Smooth muscle cell (in vitro differentiated cells): ENCODE results near the gene INO80. TPM values are rescaled to one million over a fixed set of nuclear protein-coding genes. Genes with fewer than 3 reads are reported as not detected.

Experiments
- DNase-seq: peaks from one replicate; lab custom pipeline; 2025; ENCODE audit not compliant: unreplicated experiment; lab: John Stamatoyannopoulos, UW
- H2AFZ ChIP-seq: fragments of 200-600 bp; sonication (generic); 2 replicates; pipeline ENCODE4 v1.6.0; 2016; ENCODE audit warnings: antibody characterized with exemption, low read depth, mild to moderate bottlenecking
- H3F3A ChIP-seq: fragments of 200-600 bp; sonication (generic); 2 replicates; pipeline ENCODE4 v1.6.0; 2017; ENCODE audit warnings: antibody characterized with exemption, low read depth
- H3K27ac ChIP-seq: fragments of 200-600 bp; sonication (generic); 2 replicates; pipeline ENCODE4 v1.5.1; 2016; ENCODE audit warnings: low read depth, mild to moderate bottlenecking
- H3K27me3 ChIP-seq: fragments of 200-600 bp; sonication (generic); 2 replicates; pipeline ENCODE4 v1.6.1; 2016; ENCODE audit warnings: low read depth, mild to moderate bottlenecking
- H3K36me3 ChIP-seq: fragments of 200-600 bp; sonication (generic); 2 replicates; pipeline ENCODE4 v1.5.1; 2016; ENCODE audit warnings: low read depth
- H3K4me1 ChIP-seq: fragments of 200-600 bp; sonication (generic); 2 replicates; pipeline ENCODE4 v1.5.1; 2016; ENCODE audit warnings: low read depth
- H3K4me2 ChIP-seq: fragments of 200-600 bp; sonication (generic); 2 replicates; pipeline ENCODE4 v1.6.0; 2016; ENCODE audit warnings: mild to moderate bottlenecking
- H3K4me3 ChIP-seq: fragments of 200-600 bp; sonication (generic); 2 replicates; pipeline ENCODE4 v1.5.1; 2016; ENCODE audit warnings: mild to moderate bottlenecking
- H3K79me2 ChIP-seq: fragments of 200-600 bp; sonication (generic); 2 replicates; pipeline ENCODE4 v1.6.0; 2016; ENCODE audit warnings: low read depth, mild to moderate bottlenecking
- H3K9ac ChIP-seq: fragments of 200-600 bp; sonication (generic); 2 replicates; pipeline ENCODE4 v1.6.0; 2016; ENCODE audit warnings: low read depth
- H3K9me3 ChIP-seq: fragments of 200-600 bp; sonication (generic); replicated peaks from 2 replicates; pipeline ENCODE4 v1.5.1; 2016; ENCODE audit warnings: low read depth
- H4K20me1 ChIP-seq: fragments of 200-600 bp; sonication (generic); 2 replicates; pipeline ENCODE4 v1.6.0; 2016; ENCODE audit warnings: low read depth
- CTCF ChIP-seq: fragments of 200-600 bp; sonication (generic); IDR thresholded peaks from 2 replicates; pipeline ENCODE4 v1.5.1; 2017; ENCODE audit warnings: borderline replicate concordance, mild to moderate bottlenecking, antibody characterized with exemption; ENCODE audit not compliant: insufficient read depth, poor library complexity, severe bottlenecking
- WGBS: methylation state at CpG from one replicate; pipeline ENCODE4 v1.1.7; 2016; ENCODE audit warnings: low lambda C conversion rate; 5-methylcytosine and 5-hydroxymethylcytosine counted together
- polyA plus RNA-seq: library from polyadenylated mRNA; unstranded; fragments of >200 nt; fragmentation: Nextera tagmentation; extraction: Ambion mirVana; gene quantifications from 2 replicates; pipeline ENCODE4 v1.2.1, GENCODE V29; 2016
- total RNA-seq: library from RNA; depleted of rRNA; stranded (reverse); fragments of >200 nt; gene quantifications from 2 replicates; pipeline ENCODE4 v1.2.3, GENCODE V29; 2014

Gene INO80
- total and polyA plus RNA-seq, 2 experiments from 2014 or later, result 4.4 to 8.3 TPM

DNA sequence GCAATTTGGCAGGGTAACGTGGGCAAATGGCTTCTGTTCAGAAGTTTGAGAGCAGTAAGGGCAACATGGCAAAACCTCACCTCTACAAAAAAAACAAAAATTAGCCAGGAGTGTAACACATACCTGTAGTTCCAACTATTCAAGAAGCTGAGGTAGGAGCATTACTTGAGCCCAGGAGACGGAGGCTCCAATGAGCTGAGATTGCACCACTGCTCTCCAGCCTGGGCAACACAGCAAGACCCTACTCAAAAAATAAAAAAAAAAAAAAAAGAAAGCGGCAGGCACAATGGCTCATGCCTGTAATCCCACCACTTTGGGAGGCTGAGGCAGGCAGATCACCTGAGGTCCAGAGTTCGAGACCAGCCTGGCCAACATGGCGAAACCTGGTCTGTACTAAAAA, 5.9 kb upstream of the INO80 start:
- no peaks in the 10 kb centered on the region for H3F3A ChIP-seq
- no peak overlapping the region for H3K9ac ChIP-seq
- no peaks in the 10 kb centered on the region for H3K27me3 ChIP-seq
- no peak overlapping the region for H3K4me3 ChIP-seq
- H3K27ac ChIP-seq, result no peak overlapping the region
- no peak overlapping the region for H2AFZ ChIP-seq
- no peaks in the 10 kb centered on the region for H4K20me1 ChIP-seq
- H3K4me2 ChIP-seq, result no peak overlapping the region
- WGBS, result 96% methylated on average over 5 of the region's 5 CpGs
- TF ChIP-seq CTCF, result no peak
- DNase-seq, result no peak
- H3K9me3 ChIP-seq, result no peaks in the 10 kb centered on the region
- peaks cover 1% of the 10 kb centered on the region for H3K4me1 ChIP-seq
- H3K36me3 ChIP-seq, result no peaks in the 10 kb centered on the region
- H3K79me2 ChIP-seq, result no peaks in the 10 kb centered on the region

DNA sequence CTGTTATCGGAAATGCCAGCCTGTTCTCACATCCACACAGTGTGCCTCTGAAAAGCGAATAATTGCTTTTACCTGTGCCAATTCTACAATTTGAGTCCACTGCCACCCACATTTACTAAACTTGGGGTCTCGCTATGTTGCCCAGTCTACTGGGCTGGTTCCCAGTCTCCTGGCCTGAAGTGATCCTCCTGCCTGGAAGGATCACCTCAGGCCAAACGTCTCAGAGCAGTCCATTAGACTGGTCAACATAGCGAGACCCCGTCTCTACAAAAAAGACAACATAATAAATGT, 827 bp upstream of the INO80 start:
- H2AFZ ChIP-seq, result peak overlapping the region; percentile 95
- peak overlapping the region; percentile 99 for H3K27ac ChIP-seq
- peaks cover 15% of the 10 kb centered on the region for H4K20me1 ChIP-seq
- no peaks in the 10 kb centered on the region for H3K36me3 ChIP-seq
- H3K4me3 ChIP-seq, result peak overlapping the region; percentile 94
- peaks cover 7% of the 10 kb centered on the region for H3K4me1 ChIP-seq
- peak overlapping the region; percentile 100 for H3K9ac ChIP-seq
- peak overlapping the region; percentile 94 for H3K4me2 ChIP-seq
- H3F3A ChIP-seq, result no peaks in the 10 kb centered on the region
- peaks cover 40% of the 10 kb centered on the region for H3K79me2 ChIP-seq
- TF ChIP-seq CTCF, result no peak
- WGBS, result 87% methylated on average over 6 of the region's 6 CpGs
- no peaks in the 10 kb centered on the region for H3K27me3 ChIP-seq
- no peak for DNase-seq
- no peaks in the 10 kb centered on the region for H3K9me3 ChIP-seq

DNA sequence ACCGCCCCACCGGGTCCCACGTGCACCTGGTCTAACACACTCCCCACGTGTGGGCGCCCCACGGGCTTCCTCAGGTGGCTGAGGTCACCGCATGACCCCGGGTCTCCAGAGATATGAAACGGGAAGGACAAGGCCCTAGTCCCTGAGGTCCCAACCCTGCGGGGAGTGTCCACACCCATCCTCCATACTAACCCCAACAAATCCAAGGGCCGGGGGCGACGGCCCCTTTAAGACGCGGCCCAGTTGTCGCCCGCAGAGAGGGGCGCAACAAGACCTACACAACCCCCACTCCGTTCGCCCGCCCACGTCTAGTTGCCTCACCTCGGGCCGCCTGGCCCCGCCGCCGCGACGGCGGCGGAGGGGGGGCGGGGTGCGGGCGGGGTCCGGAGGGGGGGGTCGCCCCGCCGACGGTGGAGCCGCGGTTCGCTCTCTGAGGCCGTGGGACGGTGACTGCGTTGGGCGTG, 396 bp downstream of the INO80 start:
- TF ChIP-seq CTCF, result no peak
- Histone ChIP-seq H3K4me2 (peak overlapping the region; percentile 94), H3K9me3 (no peaks in the 10 kb centered on the region), H3K27ac (peak overlapping the region; percentile 99), H3F3A (no peaks in the 10 kb centered on the region), H3K9ac (peak overlapping the region; percentile 100), H3K4me1 (peaks cover 7% of the 10 kb centered on the region), H3K27me3 (no peaks in the 10 kb centered on the region), H2AFZ (peak overlapping the region; percentile 63), H3K4me3 (peak overlapping the region; percentile 94), H3K79me2 (peaks cover 52% of the 10 kb centered on the region), H4K20me1 (peaks cover 15% of the 10 kb centered on the region), H3K36me3 (no peaks in the 10 kb centered on the region)
- DNase-seq, result no peak
- under 1% methylated on average over 42 of the region's 46 CpGs for WGBS

- Histone ChIP-seq H2AFZ (no peak overlapping the region), H3K79me2 (peaks cover 57% of the 10 kb centered on the region), H3K4me1 (peaks cover 7% of the 10 kb centered on the region), H3K27me3 (no peaks in the 10 kb centered on the region), H3K4me3 (peak overlapping the region; percentile 94), H3K9me3 (no peaks in the 10 kb centered on the region), H3K36me3 (no peaks in the 10 kb centered on the region), H3K4me2 (peak overlapping the region; percentile 94), H3K27ac (peak overlapping the region; percentile 99), H3K9ac (peak overlapping the region; percentile 100), H4K20me1 (peaks cover 15% of the 10 kb centered on the region), H3F3A (no peaks in the 10 kb centered on the region)
- WGBS, result 1% methylated on average over 7 of the region's 10 CpGs
- TF ChIP-seq CTCF, result no peak
- no peak for DNase-seq
Measured at GRCh38 chr15:41115161-41115651, 874 bp downstream of the INO80 start.
